Measurements from ENCODE around the gene WWOX. TPM values are rescaled to one million over a fixed set of nuclear protein-coding genes. Genes with fewer than 3 reads are reported as not detected.

Gene WWOX
- total and polyA plus RNA-seq, 2 of the 13 experiments (the other 11 are each of a cell fraction or from before 2014, with no cell fraction given), result 9.1 to 37.4 TPM

DNA sequence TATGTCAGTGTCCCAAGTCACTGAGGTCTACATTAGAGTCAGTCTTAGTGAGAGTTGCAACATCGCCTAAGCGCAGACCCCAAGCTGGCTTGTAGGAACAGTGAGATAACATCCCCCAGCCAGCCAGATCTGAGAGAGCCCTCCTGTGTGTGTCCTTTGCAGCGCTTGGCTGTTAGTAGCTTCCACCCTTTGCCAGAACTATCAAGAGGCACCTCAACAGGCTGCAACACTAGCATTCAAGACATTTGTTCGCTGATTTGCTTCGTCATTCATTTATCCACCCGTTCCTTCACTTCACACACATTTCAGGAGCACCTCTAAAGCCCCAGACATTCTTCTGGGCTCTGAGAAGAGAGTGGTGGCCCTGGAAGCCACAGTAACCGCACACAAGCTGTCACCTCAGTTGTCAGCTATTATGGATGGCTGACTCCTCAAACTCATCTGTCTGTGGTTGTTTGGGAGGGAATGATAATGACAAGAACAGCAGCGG lies 289.6 kb downstream of the WWOX start:
- FAIRE-seq (no peak), ATAC-seq (no peak), DNase-seq (ENCODE audit: low spot score) (no peak)
- H3K9me3 ChIP-seq (ENCODE audit: low read length), result peaks cover 10% of the 10 kb centered on the region
- CTCF ChIA-PET (ENCODE audit: low intra/inter-chr PET ratio, low total read pairs), result no interaction called here
- WGBS (ENCODE audit: low lambda C conversion rate), result 89% methylated on average over 8 of the region's 8 CpGs
- H3K27ac ChIP-seq (ENCODE audit: extremely low read length, insufficient read depth, low read length), result no peak overlapping the region
- H3K9ac ChIP-seq (ENCODE audit: insufficient read depth, low read depth, low read length), result no peak overlapping the region
- no peaks in the 10 kb centered on the region for H3K4me1 ChIP-seq (ENCODE audit: insufficient read depth, low read length)
- intact Hi-C loops (cut with micrococcal nuclease; ENCODE audit: unreplicated experiment) (no loop called here), in situ Hi-C loops (cut with HindIII; ENCODE audit: extremely low pct_ligation_motif_present, low pct_unique_long_range_greater_than_20kb) (no loop called here)
- TF ChIP-seq ZHX2 (IDR thresholded peaks at IDR 0.05; ENCODE audit: low read depth), result no peak
- no peak for TF ChIP-seq ZHX2 (CRISPR knock-in tag; IDR thresholded peaks at IDR 0.05; ENCODE audit: borderline replicate concordance)
- TF ChIP-seq, protein P1, sequence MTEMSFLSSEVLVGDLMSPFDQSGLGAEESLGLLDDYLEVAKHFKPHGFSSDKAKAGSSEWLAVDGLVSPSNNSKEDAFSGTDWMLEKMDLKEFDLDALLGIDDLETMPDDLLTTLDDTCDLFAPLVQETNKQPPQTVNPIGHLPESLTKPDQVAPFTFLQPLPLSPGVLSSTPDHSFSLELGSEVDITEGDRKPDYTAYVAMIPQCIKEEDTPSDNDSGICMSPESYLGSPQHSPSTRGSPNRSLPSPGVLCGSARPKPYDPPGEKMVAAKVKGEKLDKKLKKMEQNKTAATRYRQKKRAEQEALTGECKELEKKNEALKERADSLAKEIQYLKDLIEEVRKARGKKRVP (CRISPR knock-in tag; IDR thresholded peaks at IDR 0.05), result no peak
- TF ChIP-seq SMAD3 (CRISPR knock-in tag; IDR thresholded peaks at IDR 0.05), result no peak
- no peak for TF ChIP-seq ZNF451 (CRISPR knock-in tag; IDR thresholded peaks at IDR 0.05)
- TF ChIP-seq ZBTB33 (CRISPR knock-in tag; IDR thresholded peaks at IDR 0.05), result no peak
- TF ChIP-seq, protein P2, sequence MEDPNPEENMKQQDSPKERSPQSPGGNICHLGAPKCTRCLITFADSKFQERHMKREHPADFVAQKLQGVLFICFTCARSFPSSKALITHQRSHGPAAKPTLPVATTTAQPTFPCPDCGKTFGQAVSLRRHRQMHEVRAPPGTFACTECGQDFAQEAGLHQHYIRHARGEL (CRISPR knock-in tag; IDR thresholded peaks at IDR 0.05), result no peak
- TF ChIP-seq JUND (CRISPR knock-in tag; IDR thresholded peaks at IDR 0.05), result no peak
- TF ChIP-seq MBNL3 (CRISPR knock-in tag; conservative IDR thresholded peaks at IDR 0.05), result no peak
- H3K79me2 ChIP-seq (ENCODE audit: insufficient read depth, low read length), result no peaks in the 10 kb centered on the region
- BruUV-seq (replicated peaks), result no TSS peak
- POLR2A ChIA-PET, result no interaction called here
- H3K36me3 ChIP-seq (replicated peaks in 1 of 2; ENCODE audit: control insufficient read depth in 1 of 2, insufficient read depth in 2 of 2, low read length in 2 of 2), result no peaks in the 10 kb centered on the region
- no peaks in the 10 kb centered on the region for H4K20me1 ChIP-seq (ENCODE audit: insufficient read depth, low read length)
- H3K27me3 ChIP-seq (ENCODE audit: control insufficient read depth in 1 of 2, insufficient read depth in 2 of 2, low read length in 2 of 2), result no peaks in the 10 kb centered on the region
- no peak overlapping the region for H3K4me3 ChIP-seq (replicated peaks in 1 of 3; ENCODE audit: insufficient read depth in 1 of 3, low read depth in 2 of 3, low read length in 3 of 3)
- no peak overlapping the region for H3K4me2 ChIP-seq (ENCODE audit: low read depth, low read length)
- no peak overlapping the region for H2AFZ ChIP-seq (ENCODE audit: low read length)
